ENCODE results near the gene ZNF493.

DNA sequence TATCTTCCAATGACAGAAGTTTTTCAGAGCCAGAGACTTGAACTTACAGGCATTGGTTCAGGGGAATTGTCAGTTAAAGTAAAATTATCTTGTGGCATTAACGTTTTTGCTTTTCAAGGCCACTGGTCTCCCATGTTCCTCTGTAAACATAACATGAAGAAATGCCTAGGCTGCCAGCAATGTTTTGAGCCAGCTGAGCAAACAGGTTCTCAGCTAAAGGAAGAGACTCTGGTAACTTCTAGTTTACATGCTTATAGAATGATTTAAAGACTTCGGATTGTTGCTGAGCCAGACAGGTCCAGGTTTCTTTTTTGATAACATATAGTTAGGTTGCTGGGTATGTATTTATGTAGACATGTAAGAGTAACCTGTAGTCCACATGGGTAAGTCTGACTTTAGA, 35.7 kb downstream of the ZNF493 start:
- TF ChIP-seq POLR2A (IDR thresholded peaks at IDR 0.05), result no peak
- TF ChIP-seq, protein P1, sequence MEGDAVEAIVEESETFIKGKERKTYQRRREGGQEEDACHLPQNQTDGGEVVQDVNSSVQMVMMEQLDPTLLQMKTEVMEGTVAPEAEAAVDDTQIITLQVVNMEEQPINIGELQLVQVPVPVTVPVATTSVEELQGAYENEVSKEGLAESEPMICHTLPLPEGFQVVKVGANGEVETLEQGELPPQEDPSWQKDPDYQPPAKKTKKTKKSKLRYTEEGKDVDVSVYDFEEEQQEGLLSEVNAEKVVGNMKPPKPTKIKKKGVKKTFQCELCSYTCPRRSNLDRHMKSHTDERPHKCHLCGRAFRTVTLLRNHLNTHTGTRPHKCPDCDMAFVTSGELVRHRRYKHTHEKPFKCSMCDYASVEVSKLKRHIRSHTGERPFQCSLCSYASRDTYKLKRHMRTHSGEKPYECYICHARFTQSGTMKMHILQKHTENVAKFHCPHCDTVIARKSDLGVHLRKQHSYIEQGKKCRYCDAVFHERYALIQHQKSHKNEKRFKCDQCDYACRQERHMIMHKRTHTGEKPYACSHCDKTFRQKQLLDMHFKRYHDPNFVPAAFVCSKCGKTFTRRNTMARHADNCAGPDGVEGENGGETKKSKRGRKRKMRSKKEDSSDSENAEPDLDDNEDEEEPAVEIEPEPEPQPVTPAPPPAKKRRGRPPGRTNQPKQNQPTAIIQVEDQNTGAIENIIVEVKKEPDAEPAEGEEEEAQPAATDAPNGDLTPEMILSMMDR (IDR thresholded peaks at IDR 0.05), result no peak

Measured in esophagus squamous epithelium (tissue), 4 donors.